ENCODE measurements around the gene CCSAP.

The CCSAP gene

DNA sequence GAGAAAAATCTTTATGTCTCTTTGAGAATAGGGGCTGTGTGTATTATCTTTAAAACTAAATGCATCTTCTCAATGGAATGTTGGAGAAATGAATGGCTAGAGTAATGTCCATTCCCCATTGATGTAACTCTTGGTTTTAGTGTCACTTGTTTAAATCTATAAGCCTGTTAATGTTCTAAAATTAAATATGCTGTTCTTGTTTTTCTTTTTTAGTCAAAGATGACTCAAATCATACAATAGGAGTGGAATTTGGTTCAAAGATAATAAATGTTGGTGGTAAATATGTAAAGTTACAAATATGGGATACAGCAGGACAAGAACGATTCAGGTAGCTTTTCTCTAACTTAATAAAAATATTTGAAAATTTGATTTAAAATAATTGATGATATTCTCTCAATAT lies 54.3 kb downstream of the CCSAP start:
- TF ChIP-seq POLR2AphosphoS5 (IDR thresholded peaks at IDR 0.05; ENCODE audit: low read depth, low read length): no peak
- TF ChIP-seq TAF1 (IDR thresholded peaks at IDR 0.05; ENCODE audit: borderline replicate concordance, insufficient read depth, low read length): no peak
- TF ChIP-seq FOXP2 (optimal IDR thresholded peaks at IDR 0.05; ENCODE audit: borderline replicate concordance, extremely low read depth, extremely low read length, insufficient read depth): no peak
- no peak for TF ChIP-seq SIN3A (IDR thresholded peaks at IDR 0.05; ENCODE audit: borderline replicate concordance, insufficient read depth, low read length)
- TF ChIP-seq, protein P1, sequence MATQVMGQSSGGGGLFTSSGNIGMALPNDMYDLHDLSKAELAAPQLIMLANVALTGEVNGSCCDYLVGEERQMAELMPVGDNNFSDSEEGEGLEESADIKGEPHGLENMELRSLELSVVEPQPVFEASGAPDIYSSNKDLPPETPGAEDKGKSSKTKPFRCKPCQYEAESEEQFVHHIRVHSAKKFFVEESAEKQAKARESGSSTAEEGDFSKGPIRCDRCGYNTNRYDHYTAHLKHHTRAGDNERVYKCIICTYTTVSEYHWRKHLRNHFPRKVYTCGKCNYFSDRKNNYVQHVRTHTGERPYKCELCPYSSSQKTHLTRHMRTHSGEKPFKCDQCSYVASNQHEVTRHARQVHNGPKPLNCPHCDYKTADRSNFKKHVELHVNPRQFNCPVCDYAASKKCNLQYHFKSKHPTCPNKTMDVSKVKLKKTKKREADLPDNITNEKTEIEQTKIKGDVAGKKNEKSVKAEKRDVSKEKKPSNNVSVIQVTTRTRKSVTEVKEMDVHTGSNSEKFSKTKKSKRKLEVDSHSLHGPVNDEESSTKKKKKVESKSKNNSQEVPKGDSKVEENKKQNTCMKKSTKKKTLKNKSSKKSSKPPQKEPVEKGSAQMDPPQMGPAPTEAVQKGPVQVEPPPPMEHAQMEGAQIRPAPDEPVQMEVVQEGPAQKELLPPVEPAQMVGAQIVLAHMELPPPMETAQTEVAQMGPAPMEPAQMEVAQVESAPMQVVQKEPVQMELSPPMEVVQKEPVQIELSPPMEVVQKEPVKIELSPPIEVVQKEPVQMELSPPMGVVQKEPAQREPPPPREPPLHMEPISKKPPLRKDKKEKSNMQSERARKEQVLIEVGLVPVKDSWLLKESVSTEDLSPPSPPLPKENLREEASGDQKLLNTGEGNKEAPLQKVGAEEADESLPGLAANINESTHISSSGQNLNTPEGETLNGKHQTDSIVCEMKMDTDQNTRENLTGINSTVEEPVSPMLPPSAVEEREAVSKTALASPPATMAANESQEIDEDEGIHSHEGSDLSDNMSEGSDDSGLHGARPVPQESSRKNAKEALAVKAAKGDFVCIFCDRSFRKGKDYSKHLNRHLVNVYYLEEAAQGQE (IDR thresholded peaks at IDR 0.05; ENCODE audit: insufficient read depth in 1 of 2, low read depth in 2 of 2, low read length in 2 of 2): no peak

DNA sequence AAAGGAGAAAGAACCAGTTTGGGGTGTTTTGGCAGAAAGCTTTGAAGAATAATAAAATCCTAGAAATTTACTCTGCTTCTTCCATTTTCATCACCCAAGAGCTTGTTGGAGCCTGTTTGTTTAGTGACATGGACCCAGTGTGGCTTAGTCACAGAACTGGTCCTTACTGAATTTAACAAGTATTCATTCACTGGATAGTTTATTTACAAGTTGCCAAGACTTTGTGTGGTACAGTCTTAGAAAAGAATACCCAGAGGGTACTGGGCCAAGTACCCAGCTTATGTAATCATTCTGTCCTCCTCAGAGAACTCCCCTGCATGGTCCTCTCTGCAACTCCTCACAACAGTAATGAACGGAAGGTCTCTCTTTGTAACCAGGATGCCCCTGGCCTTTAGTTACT lies 55.6 kb downstream of the CCSAP start:
- no peak for TF ChIP-seq TAF1 (IDR thresholded peaks at IDR 0.05; ENCODE audit: borderline replicate concordance, insufficient read depth, low read length)
- TF ChIP-seq SIN3A (IDR thresholded peaks at IDR 0.05; ENCODE audit: borderline replicate concordance, insufficient read depth, low read length): no peak
- TF ChIP-seq POLR2AphosphoS5 (IDR thresholded peaks at IDR 0.05; ENCODE audit: low read depth, low read length): no peak
- no peak for TF ChIP-seq FOXP2 (optimal IDR thresholded peaks at IDR 0.05; ENCODE audit: borderline replicate concordance, extremely low read depth, extremely low read length, insufficient read depth)
- TF ChIP-seq, protein P1 (IDR thresholded peaks at IDR 0.05; ENCODE audit: insufficient read depth in 1 of 2, low read depth in 2 of 2, low read length in 2 of 2): no peak

DNA sequence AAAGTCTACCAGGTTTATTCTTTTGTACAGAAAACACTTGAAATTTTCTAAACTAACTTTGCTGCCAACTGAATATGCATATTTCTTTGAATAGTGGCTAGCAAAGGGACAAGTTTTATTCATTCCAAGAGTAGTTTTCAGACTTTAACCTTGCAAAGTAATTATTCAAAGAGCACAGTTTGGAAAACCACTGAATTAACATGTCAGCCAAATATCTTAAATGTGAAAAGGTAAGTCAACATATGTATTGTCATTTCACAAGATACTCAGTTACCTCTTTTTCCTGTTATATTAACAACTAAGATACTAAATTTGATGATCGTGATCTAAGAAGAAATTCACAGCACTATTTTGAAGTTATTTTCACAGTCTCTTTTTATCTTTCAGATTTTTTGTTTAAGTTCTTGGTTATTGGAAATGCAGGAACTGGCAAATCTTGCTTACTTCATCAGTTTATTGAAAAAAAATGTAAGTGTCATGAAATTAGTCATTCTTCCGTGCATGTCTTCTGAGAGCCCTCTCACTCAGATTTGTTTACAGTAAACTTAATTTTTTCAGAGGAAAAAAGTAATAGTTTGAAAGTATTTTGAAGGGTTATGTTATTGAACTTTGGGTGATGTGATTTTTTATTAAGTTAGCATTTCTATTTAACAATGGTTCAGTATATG lies 56.6 kb downstream of the CCSAP start:
- TF ChIP-seq SIN3A (IDR thresholded peaks at IDR 0.05; ENCODE audit: borderline replicate concordance, insufficient read depth, low read length) (no peak), FOXP2 (optimal IDR thresholded peaks at IDR 0.05; ENCODE audit: borderline replicate concordance, extremely low read depth, extremely low read length, insufficient read depth) (no peak), POLR2AphosphoS5 (IDR thresholded peaks at IDR 0.05; ENCODE audit: low read depth, low read length) (no peak), TAF1 (IDR thresholded peaks at IDR 0.05; ENCODE audit: borderline replicate concordance, insufficient read depth, low read length) (no peak)
- TF ChIP-seq, protein P1 (IDR thresholded peaks at IDR 0.05; ENCODE audit: insufficient read depth in 1 of 2, low read depth in 2 of 2, low read length in 2 of 2): no peak

DNA sequence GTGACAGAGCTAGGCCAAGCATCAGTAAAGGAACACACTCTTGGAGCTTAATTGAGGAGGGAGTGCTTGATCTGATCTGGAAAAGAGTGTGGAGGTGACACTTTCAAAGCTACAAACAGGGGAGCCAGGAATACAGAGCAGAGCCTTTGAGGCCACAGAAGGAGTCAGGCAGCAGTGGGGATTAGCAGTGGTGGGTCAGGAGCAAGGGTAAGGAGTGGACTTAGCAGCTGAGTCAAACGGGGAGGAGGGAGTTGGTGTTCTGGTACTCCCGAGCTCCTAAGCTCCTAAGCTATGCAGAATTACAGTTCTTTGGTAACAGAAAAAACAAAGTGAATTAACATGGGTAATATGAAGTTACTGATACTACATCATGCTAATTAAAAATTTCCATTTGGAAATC lies 57.4 kb downstream of the CCSAP start:
- TF ChIP-seq FOXP2 (optimal IDR thresholded peaks at IDR 0.05; ENCODE audit: borderline replicate concordance, extremely low read depth, extremely low read length, insufficient read depth): no peak
- no peak for TF ChIP-seq TAF1 (IDR thresholded peaks at IDR 0.05; ENCODE audit: borderline replicate concordance, insufficient read depth, low read length)
- TF ChIP-seq, protein P1 (IDR thresholded peaks at IDR 0.05; ENCODE audit: insufficient read depth in 1 of 2, low read depth in 2 of 2, low read length in 2 of 2): no peak
- TF ChIP-seq POLR2AphosphoS5 (IDR thresholded peaks at IDR 0.05; ENCODE audit: low read depth, low read length): no peak
- no peak for TF ChIP-seq SIN3A (IDR thresholded peaks at IDR 0.05; ENCODE audit: borderline replicate concordance, insufficient read depth, low read length)

All from PFSK-1 (cell line).